ENCODE results near the gene PCGF5.
"Not testable (repeated sequence)": the region's sequence is repeated elsewhere in the genome, so short reads cannot be mapped to it uniquely, and the experiment has no call there.

Gene PCGF5

GRCh38 chr10:91309711-91310110 is 89.2 kb downstream of the PCGF5 start:
- DNase-seq (ENCODE audit: low spot score): no peak
- Histone ChIP-seq H3K4me3 (no peak overlapping the region), H3K27ac (no peak overlapping the region)
- no peak for TF ChIP-seq CTCF (IDR thresholded peaks at IDR 0.05)

- no peak for DNase-seq (ENCODE audit: low spot score)
- TF ChIP-seq CTCF (IDR thresholded peaks at IDR 0.05): no peak
- no peak overlapping the region for H3K4me3 ChIP-seq
- no peak overlapping the region for H3K27ac ChIP-seq
These were observed 91.3 kb downstream of the PCGF5 start for GRCh38 chr10:91311601-91312381.

- no peak for TF ChIP-seq CTCF (IDR thresholded peaks at IDR 0.05)
- Histone ChIP-seq H3K4me3 (no peak overlapping the region), H3K27ac (no peak overlapping the region)
- DNase-seq (ENCODE audit: low spot score): no peak
These were observed 91.9 kb downstream of the PCGF5 start for GRCh38 chr10:91312382-91312733.

GRCh38 chr10:91313796-91314485 is 93.5 kb downstream of the PCGF5 start:
- no peak for DNase-seq (ENCODE audit: low spot score)

GRCh38 chr10:91316486-91316885 is 96.0 kb downstream of the PCGF5 start:
- TF ChIP-seq CTCF (IDR thresholded peaks at IDR 0.05): no peak
- H3K4me3 ChIP-seq: no peak overlapping the region
- H3K27ac ChIP-seq: no peak overlapping the region
- DNase-seq (ENCODE audit: low spot score): no peak

More at GRCh38 chr10:91313796-91314485, 93.5 kb downstream of the PCGF5 start:
- H3K4me3 ChIP-seq: no peak overlapping the region
- TF ChIP-seq CTCF (IDR thresholded peaks at IDR 0.05): no peak
- no peak overlapping the region for H3K27ac ChIP-seq

- H3K27ac ChIP-seq: no peak overlapping the region
- H3K4me3 ChIP-seq: no peak overlapping the region
- TF ChIP-seq CTCF (IDR thresholded peaks at IDR 0.05): no peak
- DNase-seq (ENCODE audit: low spot score): no peak
These were observed 97.1 kb downstream of the PCGF5 start for GRCh38 chr10:91317541-91317940.

- TF ChIP-seq CTCF (IDR thresholded peaks at IDR 0.05): no peak
- Histone ChIP-seq H3K4me3 (no peak overlapping the region), H3K27ac (no peak overlapping the region)
- DNase-seq (ENCODE audit: low spot score): no peak
These were observed 98.9 kb downstream of the PCGF5 start for GRCh38 chr10:91319336-91319735.

- H3K4me3 ChIP-seq: not testable (repeated sequence)
These were observed 102.9 kb downstream of the PCGF5 start for GRCh38 chr10:91323293-91323905.

More at GRCh38 chr10:91323293-91323905, 102.9 kb downstream of the PCGF5 start:
- not testable (repeated sequence) for DNase-seq (ENCODE audit: low spot score); H3K27ac ChIP-seq

Data from coronary artery (tissue), 2 donors.